HCT116 (cell line): ENCODE data around the gene CCDC40.
A peak's percentile ranks its signal among the peaks of the same experiment; 100 is the strongest.

Source experiments
- ELF1 ChIP-seq: IDR thresholded peaks from 2 replicates; pipeline ENCODE4 v1.6.1; 2012; ENCODE audit warnings: low read depth, borderline replicate concordance
- EZH2 ChIP-seq: fragments of 200-600 bp; sonication (generic); IDR thresholded peaks from 2 replicates; pipeline ENCODE4 v1.6.1; 2017; ENCODE audit warnings: antibody characterized with exemption, mixed run types
- POLR2A ChIP-seq: IDR thresholded peaks from 2 replicates; pipeline ENCODE4 v1.7.0; 2011; ENCODE audit warnings: borderline replicate concordance; ENCODE audit not compliant: insufficient read depth, insufficient read length; ENCODE audit errors: extremely low read depth
- RAD21 ChIP-seq: IDR thresholded peaks from 2 replicates; pipeline ENCODE4 v1.6.1; 2012; ENCODE audit warnings: low read depth, mild to moderate bottlenecking
- ZNF274 ChIP-seq: fragments of 200-500 bp; sonication (Bioruptor generic); IDR thresholded peaks from 2 replicates; pipeline ENCODE4 v1.6.1; 2014; ENCODE audit warnings: mild to moderate bottlenecking, low read depth, low read length, inconsistent platforms
- TF ChIP-seq, protein P1 (sequence below), 3 experiments: fragments of 200-600 bp in 1 of 3; sonication (generic) in 1 of 3; IDR thresholded peaks in 2 of 3; conservative IDR thresholded peaks in 1 of 3; 2 replicates each; pipeline ENCODE4 v1.5.1; 2012 to 2017; ENCODE audit warnings: low read depth in 2 of 3, low read length in 2 of 3, antibody characterized with exemption in 1 of 3, borderline replicate concordance in 1 of 3, control low read depth in 1 of 3, mild to moderate bottlenecking in 1 of 3, mixed read lengths in 1 of 3, mixed run types in 1 of 3, moderate library complexity in 1 of 3; ENCODE audit not compliant: insufficient read depth in 1 of 3
- TF ChIP-seq, protein P2 (sequence below): IDR thresholded peaks from 2 replicates; pipeline ENCODE4 v1.6.1; 2012
- TF ChIP-seq, protein P3 (sequence below): IDR thresholded peaks from 2 replicates; pipeline ENCODE4 v1.6.1; 2012

DNA sequence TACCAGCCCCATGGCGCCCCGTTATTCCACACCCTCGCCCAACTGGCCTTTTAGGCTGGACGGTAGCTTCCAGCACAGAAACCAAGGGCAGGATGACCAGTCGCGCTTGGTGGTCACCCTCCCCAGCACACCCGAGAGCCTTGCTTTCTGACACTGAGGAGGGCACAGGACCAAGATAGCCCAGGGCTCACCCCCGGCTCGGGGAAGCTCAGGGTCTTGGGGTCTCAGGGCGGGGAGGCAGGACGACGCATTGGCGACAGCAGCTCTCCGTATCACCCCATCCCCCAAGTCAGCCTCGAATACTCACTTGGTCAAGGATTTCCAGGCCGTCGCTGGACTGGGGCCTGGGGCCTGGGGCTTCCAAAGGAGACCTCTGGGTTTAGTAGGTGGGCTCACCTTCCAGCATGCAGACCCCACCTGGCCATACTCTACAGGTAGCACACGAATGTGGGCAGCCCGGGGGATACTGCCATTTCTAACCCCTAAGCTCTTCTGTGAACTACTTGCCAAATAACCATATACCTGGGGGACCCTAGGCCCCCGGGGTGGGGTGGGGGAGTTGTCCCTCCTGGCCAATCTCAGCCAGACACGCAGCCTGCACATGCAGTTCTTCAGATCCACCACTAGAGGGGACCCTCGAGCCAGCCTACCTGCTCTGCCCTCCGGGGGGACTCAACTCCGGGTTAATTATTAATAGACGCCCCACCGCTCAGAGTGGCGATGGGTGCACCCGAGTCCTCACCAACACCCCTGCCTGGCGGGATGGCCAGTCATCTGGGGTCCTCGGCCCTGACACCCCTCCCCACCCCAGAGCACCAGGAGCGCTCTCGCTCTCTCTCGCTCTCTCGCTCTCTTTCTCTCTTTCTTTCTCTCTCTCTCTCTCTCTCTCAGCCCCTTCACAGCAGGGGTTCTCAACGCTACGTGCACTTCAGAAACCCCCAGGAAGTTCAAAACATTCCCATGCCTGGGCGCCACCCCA lies 30.8 kb upstream of the CCDC40 start:
- TF ChIP-seq, protein P1, sequence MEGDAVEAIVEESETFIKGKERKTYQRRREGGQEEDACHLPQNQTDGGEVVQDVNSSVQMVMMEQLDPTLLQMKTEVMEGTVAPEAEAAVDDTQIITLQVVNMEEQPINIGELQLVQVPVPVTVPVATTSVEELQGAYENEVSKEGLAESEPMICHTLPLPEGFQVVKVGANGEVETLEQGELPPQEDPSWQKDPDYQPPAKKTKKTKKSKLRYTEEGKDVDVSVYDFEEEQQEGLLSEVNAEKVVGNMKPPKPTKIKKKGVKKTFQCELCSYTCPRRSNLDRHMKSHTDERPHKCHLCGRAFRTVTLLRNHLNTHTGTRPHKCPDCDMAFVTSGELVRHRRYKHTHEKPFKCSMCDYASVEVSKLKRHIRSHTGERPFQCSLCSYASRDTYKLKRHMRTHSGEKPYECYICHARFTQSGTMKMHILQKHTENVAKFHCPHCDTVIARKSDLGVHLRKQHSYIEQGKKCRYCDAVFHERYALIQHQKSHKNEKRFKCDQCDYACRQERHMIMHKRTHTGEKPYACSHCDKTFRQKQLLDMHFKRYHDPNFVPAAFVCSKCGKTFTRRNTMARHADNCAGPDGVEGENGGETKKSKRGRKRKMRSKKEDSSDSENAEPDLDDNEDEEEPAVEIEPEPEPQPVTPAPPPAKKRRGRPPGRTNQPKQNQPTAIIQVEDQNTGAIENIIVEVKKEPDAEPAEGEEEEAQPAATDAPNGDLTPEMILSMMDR (IDR thresholded peaks at IDR 0.05 in 2 of 3, conservative IDR thresholded peaks at IDR 0.05 in 1 of 3; ENCODE audit: borderline replicate concordance in 1 of 3, insufficient read depth in 1 of 3, low read depth in 2 of 3, low read length in 2 of 3): peak; percentile 75 to 100 (median 99); a peak in 5 of 6 replicates
- TF ChIP-seq, protein P2, sequence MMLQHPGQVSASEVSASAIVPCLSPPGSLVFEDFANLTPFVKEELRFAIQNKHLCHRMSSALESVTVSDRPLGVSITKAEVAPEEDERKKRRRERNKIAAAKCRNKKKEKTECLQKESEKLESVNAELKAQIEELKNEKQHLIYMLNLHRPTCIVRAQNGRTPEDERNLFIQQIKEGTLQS: no peak
- TF ChIP-seq EZH2 (no peak), RAD21 (peak; percentile 87), POLR2A (no peak), ELF1 (no peak), ZNF274 (no peak)
- TF ChIP-seq, protein P3, sequence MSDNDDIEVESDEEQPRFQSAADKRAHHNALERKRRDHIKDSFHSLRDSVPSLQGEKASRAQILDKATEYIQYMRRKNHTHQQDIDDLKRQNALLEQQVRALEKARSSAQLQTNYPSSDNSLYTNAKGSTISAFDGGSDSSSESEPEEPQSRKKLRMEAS: no peak
